ENCODE measurements around the gene ZNF8. TPM values are rescaled to one million over a fixed set of nuclear protein-coding genes. Genes with fewer than 3 reads are reported as not detected.
"Not testable (repeated sequence)": the region's sequence is repeated elsewhere in the genome, so short reads cannot be mapped to it uniquely, and the experiment has no call there.

ZNF8 gene
- polyA plus RNA-seq, 4 donors, result 0.54 to 4.3 (median 1.5) TPM

- WGBS, 3 donors, result 15 to 26% (median 25%) methylated on average over 12 of the region's 12 CpGs
- DNase-seq; H3K4me1 ChIP-seq (ENCODE audit: control insufficient read depth in 3 of 3, insufficient read depth in 2 of 3, low read depth in 1 of 3, low read length in 2 of 3); H3K36me3 ChIP-seq (ENCODE audit: control insufficient read depth in 3 of 3, insufficient read depth in 2 of 3, low read depth in 1 of 3, low read length in 3 of 3); H3K27ac ChIP-seq (ENCODE audit: low read depth in 1 of 3, low read length in 2 of 3); H3K9me3 ChIP-seq (ENCODE audit: control insufficient read depth in 2 of 2, insufficient read depth in 1 of 2, low read depth in 1 of 2, low read length in 1 of 2); FAIRE-seq: not testable (repeated sequence)
- Histone ChIP-seq H3K4me3 (ENCODE audit: low read depth in 1 of 3, low read length in 3 of 3) (peak overlapping the region in 2 of 3 donors; percentile 23 to 31), H3K27me3 (ENCODE audit: control insufficient read depth in 3 of 3, insufficient read depth in 3 of 3, low read length in 3 of 3) (peaks cover 0 to 78% (median 3%) of the 10 kb centered on the region in 3 donors)
These were observed 69.3 kb downstream of the ZNF8 start for GRCh38 chr19:58348080-58348479.

DNA sequence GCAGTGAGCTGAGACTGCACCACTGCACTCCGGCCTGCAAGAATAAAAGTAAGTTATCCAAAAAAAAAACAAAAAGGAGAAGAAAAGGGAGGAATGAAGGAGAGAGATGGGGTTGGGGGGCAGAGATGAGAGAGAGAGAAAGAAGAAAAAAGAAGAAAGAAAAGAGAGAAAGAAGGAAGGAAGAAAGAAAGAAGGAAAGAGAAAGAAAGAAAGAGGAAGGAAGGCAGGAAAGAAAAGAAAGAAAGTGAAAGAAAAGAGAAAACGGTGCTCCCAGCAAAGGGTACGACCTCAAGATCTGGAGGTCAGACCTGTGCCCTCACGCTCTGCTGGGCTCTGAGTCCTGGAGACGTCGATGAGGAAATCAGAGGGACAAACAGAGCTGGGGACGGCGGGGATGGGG lies 70.8 kb downstream of the ZNF8 start:
- Histone ChIP-seq H3K4me3 (ENCODE audit: low read depth in 1 of 3, low read length in 3 of 3) (no peak overlapping the region), H3K27me3 (ENCODE audit: control insufficient read depth in 3 of 3, insufficient read depth in 3 of 3, low read length in 3 of 3) (peaks cover 0 to 90% (median 3%) of the 10 kb centered on the region in 3 donors), H3K9me3 (ENCODE audit: control insufficient read depth in 2 of 2, insufficient read depth in 1 of 2, low read depth in 1 of 2, low read length in 1 of 2) (no peaks in the 10 kb centered on the region), H3K4me1 (ENCODE audit: control insufficient read depth in 3 of 3, insufficient read depth in 2 of 3, low read depth in 1 of 3, low read length in 2 of 3) (no peaks in the 10 kb centered on the region), H3K27ac (ENCODE audit: low read depth in 1 of 3, low read length in 2 of 3) (no peak overlapping the region), H3K36me3 (ENCODE audit: control insufficient read depth in 3 of 3, insufficient read depth in 2 of 3, low read depth in 1 of 3, low read length in 3 of 3) (peaks cover 0 to 2% (median 0%) of the 10 kb centered on the region in 3 donors)
- no peak for DNase-seq
- 35 to 47% (median 37%) methylated on average over 8 of the region's 8 CpGs for WGBS, 3 donors
- no peak for FAIRE-seq

- no peak for FAIRE-seq
- Histone ChIP-seq H3K27me3 (ENCODE audit: control insufficient read depth in 3 of 3, insufficient read depth in 3 of 3, low read length in 3 of 3) (peaks cover 0 to 92% (median 3%) of the 10 kb centered on the region in 3 donors), H3K4me3 (ENCODE audit: low read depth in 1 of 3, low read length in 3 of 3) (peak overlapping the region in 1 of 3 donors; percentile 14), H3K9me3 (ENCODE audit: control insufficient read depth in 2 of 2, insufficient read depth in 1 of 2, low read depth in 1 of 2, low read length in 1 of 2) (no peaks in the 10 kb centered on the region), H3K4me1 (ENCODE audit: control insufficient read depth in 3 of 3, insufficient read depth in 2 of 3, low read depth in 1 of 3, low read length in 2 of 3) (no peaks in the 10 kb centered on the region), H3K27ac (ENCODE audit: low read depth in 1 of 3, low read length in 2 of 3) (no peak overlapping the region), H3K36me3 (ENCODE audit: control insufficient read depth in 3 of 3, insufficient read depth in 2 of 3, low read depth in 1 of 3, low read length in 3 of 3) (peaks cover 0 to 2% (median 0%) of the 10 kb centered on the region in 3 donors)
- peak in 1 of 2 donors; percentile 47 for DNase-seq
- 18 to 39% (median 19%) methylated on average over 48 to 84 of the region's 84 CpGs for WGBS, 3 donors
These were observed 71.5 kb downstream of the ZNF8 start for GRCh38 chr19:58350001-58350861.

DNA sequence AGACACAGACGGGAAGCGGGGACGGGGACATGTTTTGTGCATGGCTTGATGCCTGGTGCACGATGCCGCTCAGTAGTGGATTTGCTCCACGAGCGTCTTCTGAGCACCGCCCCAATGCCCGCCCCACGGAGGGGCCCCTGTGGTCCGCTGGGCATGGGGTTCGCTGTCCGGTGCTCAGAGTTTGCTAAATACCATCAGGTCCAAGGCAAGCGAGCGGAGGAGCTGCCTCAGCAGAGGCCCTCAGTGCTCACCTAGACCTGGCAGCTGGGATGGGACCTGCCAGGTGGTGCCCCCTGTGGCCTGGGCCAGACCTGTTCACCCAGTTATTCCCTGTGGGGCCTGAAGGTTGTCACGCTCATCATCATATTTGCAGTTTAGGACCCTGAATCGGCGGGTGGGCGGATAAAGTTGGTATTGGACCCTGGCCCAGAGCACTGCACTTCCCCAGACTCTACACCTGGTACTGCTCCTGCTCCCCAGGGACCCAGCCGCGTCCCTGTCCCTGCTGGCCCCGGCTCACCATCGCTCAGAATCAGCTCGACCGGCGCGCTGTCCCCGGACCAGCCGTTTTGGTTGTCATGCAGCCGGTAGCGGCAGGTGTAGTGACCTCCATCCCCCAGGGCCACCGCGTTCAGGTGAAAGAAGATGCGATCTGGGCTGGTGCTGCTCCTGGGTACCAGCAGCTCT lies 72.3 kb downstream of the ZNF8 start:
- peaks cover 0 to under 1% (median 0%) of the 10 kb centered on the region in 3 donors for H3K4me1 ChIP-seq (ENCODE audit: control insufficient read depth in 3 of 3, insufficient read depth in 2 of 3, low read depth in 1 of 3, low read length in 2 of 3)

DNA sequence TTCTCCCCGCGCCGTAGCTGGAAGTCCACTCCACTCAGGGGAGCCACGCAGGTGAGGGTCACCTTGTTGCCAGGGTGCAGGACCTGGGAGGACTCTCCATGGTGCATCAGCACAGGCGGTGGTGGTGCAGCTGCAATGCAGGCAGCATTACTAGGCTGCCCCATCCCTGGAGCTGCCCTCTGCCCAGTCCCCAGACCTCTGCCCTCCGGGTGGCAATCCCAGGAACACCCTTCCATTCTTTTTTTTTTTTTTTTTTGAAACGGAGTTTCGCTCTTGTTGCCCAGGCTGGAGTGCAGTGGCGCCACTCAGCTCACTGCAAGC lies 72.8 kb downstream of the ZNF8 start:
- Histone ChIP-seq H3K4me1 (ENCODE audit: control insufficient read depth in 3 of 3, insufficient read depth in 2 of 3, low read depth in 1 of 3, low read length in 2 of 3) (peaks cover 0 to 5% (median 0%) of the 10 kb centered on the region in 3 donors), H3K4me3 (ENCODE audit: low read depth in 1 of 3, low read length in 3 of 3) (no peak overlapping the region), H3K9me3 (ENCODE audit: control insufficient read depth in 2 of 2, insufficient read depth in 1 of 2, low read depth in 1 of 2, low read length in 1 of 2) (no peaks in the 10 kb centered on the region), H3K27ac (ENCODE audit: low read depth in 1 of 3, low read length in 2 of 3) (no peak overlapping the region), H3K27me3 (ENCODE audit: control insufficient read depth in 3 of 3, insufficient read depth in 3 of 3, low read length in 3 of 3) (peaks cover 0 to 92% (median 3%) of the 10 kb centered on the region in 3 donors), H3K36me3 (ENCODE audit: control insufficient read depth in 3 of 3, insufficient read depth in 2 of 3, low read depth in 1 of 3, low read length in 3 of 3) (peaks cover 0 to 2% (median 0%) of the 10 kb centered on the region in 3 donors)
- 78 to 88% (median 86%) methylated on average over 8 to 9 of the region's 9 CpGs for WGBS, 3 donors
- no peak for FAIRE-seq
- DNase-seq, result no peak

More for the DNA sequence above, 72.3 kb downstream of the ZNF8 start:
- peaks cover 0 to 92% (median 3%) of the 10 kb centered on the region in 3 donors for H3K27me3 ChIP-seq (ENCODE audit: control insufficient read depth in 3 of 3, insufficient read depth in 3 of 3, low read length in 3 of 3)
- 64 to 83% (median 69%) methylated on average over 33 to 34 of the region's 34 CpGs for WGBS, 3 donors
- DNase-seq, result no peak
- H3K9me3 ChIP-seq (ENCODE audit: control insufficient read depth in 2 of 2, insufficient read depth in 1 of 2, low read depth in 1 of 2, low read length in 1 of 2), result no peaks in the 10 kb centered on the region
- no peak overlapping the region for H3K27ac ChIP-seq (ENCODE audit: low read depth in 1 of 3, low read length in 2 of 3)
- H3K36me3 ChIP-seq (ENCODE audit: control insufficient read depth in 3 of 3, insufficient read depth in 2 of 3, low read depth in 1 of 3, low read length in 3 of 3), result peaks cover 0 to 2% (median 0%) of the 10 kb centered on the region in 3 donors
- no peak for FAIRE-seq
- H3K4me3 ChIP-seq (ENCODE audit: low read depth in 1 of 3, low read length in 3 of 3), result no peak overlapping the region

DNA sequence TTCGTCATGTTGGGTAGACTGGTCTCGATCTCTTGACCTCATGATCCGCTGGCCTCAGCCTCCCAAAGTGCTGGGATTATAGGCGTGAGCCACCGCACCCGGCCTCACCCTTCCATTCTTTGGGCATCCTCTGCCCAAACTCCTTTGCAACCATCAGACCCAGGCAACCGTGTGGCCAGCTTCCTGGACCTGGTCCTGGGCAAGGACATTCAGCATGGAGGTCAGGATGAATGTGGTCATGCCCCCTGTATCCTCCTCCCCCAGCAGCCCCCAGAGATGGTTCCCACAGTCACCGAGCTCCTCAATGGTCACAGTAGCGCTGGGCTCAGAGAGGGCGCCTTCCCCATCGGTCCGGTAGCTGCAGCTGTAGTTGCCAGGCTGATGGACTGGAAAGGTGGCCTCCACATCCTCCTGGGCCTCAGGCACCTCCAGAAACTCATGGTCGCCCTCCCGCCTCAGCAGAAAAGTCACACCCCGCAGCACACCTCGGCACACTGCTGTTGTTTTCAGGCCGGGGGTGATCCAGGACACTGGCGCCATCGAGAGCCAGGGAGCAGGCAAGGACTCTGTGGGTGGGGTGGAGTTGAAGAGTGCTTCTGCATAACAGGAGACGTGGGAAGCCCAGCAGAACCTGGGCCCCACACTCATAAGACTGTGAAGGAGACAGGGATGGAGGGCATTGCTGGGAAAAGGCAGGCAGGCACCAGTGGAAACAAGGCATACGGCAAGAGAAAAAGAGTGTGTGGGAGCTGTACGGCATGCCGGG lies 73.4 kb downstream of the ZNF8 start:
- peaks cover 0 to 11% (median 3%) of the 10 kb centered on the region in 3 donors for H3K4me1 ChIP-seq (ENCODE audit: control insufficient read depth in 3 of 3, insufficient read depth in 2 of 3, low read depth in 1 of 3, low read length in 2 of 3)
- peaks cover 0 to 92% (median 3%) of the 10 kb centered on the region in 3 donors for H3K27me3 ChIP-seq (ENCODE audit: control insufficient read depth in 3 of 3, insufficient read depth in 3 of 3, low read length in 3 of 3)
- H3K4me3 ChIP-seq (ENCODE audit: low read depth in 1 of 3, low read length in 3 of 3), result no peak overlapping the region
- FAIRE-seq (no peak), DNase-seq (no peak)
- WGBS, 3 donors, result 86 to 87% (median 87%) methylated on average over 23 of the region's 23 CpGs
- no peaks in the 10 kb centered on the region for H3K9me3 ChIP-seq (ENCODE audit: control insufficient read depth in 2 of 2, insufficient read depth in 1 of 2, low read depth in 1 of 2, low read length in 1 of 2)
- no peak overlapping the region for H3K27ac ChIP-seq (ENCODE audit: low read depth in 1 of 3, low read length in 2 of 3)
- H3K36me3 ChIP-seq (ENCODE audit: control insufficient read depth in 3 of 3, insufficient read depth in 2 of 3, low read depth in 1 of 3, low read length in 3 of 3), result peaks cover 0 to 2% (median 0%) of the 10 kb centered on the region in 3 donors

Measured in small intestine (tissue), 7 donors.